Endothelial cell of umbilical vein (primary cell): ENCODE results near the gene GYPC. TPM values are rescaled to one million over a fixed set of nuclear protein-coding genes. Genes with fewer than 3 reads are reported as not detected.

Source experiments
- BruUV-seq: library from RNA; stranded (reverse); fragments of 400-500 nt; replicated peaks from 2 replicates; lab custom pipeline; 2021; lab: Mats Ljungman, UMichigan
- CTCF ChIA-PET: fragments of 300-600, 350-600 bp; sonication (Branson Sonifier 250); formaldehyde crosslinking; loops from one replicate; lab custom pipeline; 2021; ENCODE audit warnings: antibody characterized with exemption, inconsistent platforms; lab: Charles Lee
- POLR2A ChIA-PET: fragments of 300-600, 350-600 bp; sonication (Branson Sonifier 250); formaldehyde crosslinking; loops from one replicate; lab custom pipeline; 2021; ENCODE audit warnings: antibody characterized with exemption, inconsistent platforms; lab: Charles Lee
- DNase-seq: peaks from one replicate; pipeline ENCODE4 v3.0.0-alpha.2; 2011; ENCODE audit warnings: low read depth, low spot score
- FAIRE-seq: peaks from 2 replicates; lab custom pipeline; 2011; peaks lifted over from hg19 to GRCh38; lab: Jason Lieb, UNC
- H2AFZ ChIP-seq: 2 replicates; pipeline ENCODE4 v1.6.0; 2012; ENCODE audit warnings: low read depth, low read length, control low read depth, inconsistent platforms
- H3K27ac ChIP-seq: 2 replicates; pipeline ENCODE4 v1.5.1; 2011; ENCODE audit warnings: low read depth, mild to moderate bottlenecking, control low read depth, low read length, moderate library complexity; ENCODE audit not compliant: insufficient read depth
- H3K27me3 ChIP-seq, 2 experiments: 2 replicates each; pipeline versions ENCODE4 v1.6.0 to v1.6.1; 2011; ENCODE audit warnings: low read length in 2 of 2, mixed read lengths in 1 of 2; ENCODE audit not compliant: control insufficient read depth in 2 of 2, insufficient read depth in 2 of 2
- H3K36me3 ChIP-seq, 2 experiments: 2 replicates in 1 of 2; 3 replicates in 1 of 2; pipeline ENCODE4 v1.5.1; 2011; ENCODE audit warnings: low read length in 2 of 2, mild to moderate bottlenecking in 1 of 2, moderate library complexity in 1 of 2; ENCODE audit not compliant: control insufficient read depth in 2 of 2, insufficient read depth in 2 of 2; ENCODE audit errors: extremely low read depth in 1 of 2
- H3K4me1 ChIP-seq: 3 replicates; pipeline ENCODE4 v1.5.1; 2011; ENCODE audit warnings: mild to moderate bottlenecking, low read length; ENCODE audit not compliant: control insufficient read depth, insufficient read depth; ENCODE audit errors: extremely low read depth
- H3K4me2 ChIP-seq: 2 replicates; pipeline ENCODE4 v1.6.1; 2011; ENCODE audit warnings: low read length, control low read depth, mixed read lengths; ENCODE audit not compliant: insufficient read depth
- H3K4me3 ChIP-seq, 3 experiments: fragments of 200-600 bp in 1 of 3; sonication (generic), shearing (Covaris generic) in 1 of 3; replicated peaks in 1 of 3; 2 replicates each; pipeline ENCODE4 v1.5.1; 2011 to 2016; ENCODE audit warnings: control low read depth in 3 of 3, low read length in 3 of 3, mild to moderate bottlenecking in 2 of 3, inconsistent platforms in 1 of 3, low read depth in 1 of 3, moderate library complexity in 1 of 3; ENCODE audit not compliant: insufficient read depth in 1 of 3
- H3K79me2 ChIP-seq: 2 replicates; pipeline ENCODE4 v1.6.0; 2012; ENCODE audit warnings: low read length, inconsistent platforms; ENCODE audit not compliant: control insufficient read depth, insufficient read depth
- H3K9ac ChIP-seq: replicated peaks from 2 replicates; pipeline ENCODE3; 2011; ENCODE audit warnings: low read length, control low read depth; ENCODE audit not compliant: insufficient read depth; ENCODE audit errors: extremely low read depth
- H3K9me1 ChIP-seq: replicated peaks from 3 replicates; pipeline ENCODE4 v1.6.0; 2011; ENCODE audit warnings: mild to moderate bottlenecking, low read length; ENCODE audit not compliant: control insufficient read depth, insufficient read depth; ENCODE audit errors: extremely low read depth
- H3K9me3 ChIP-seq: replicated peaks from 2 replicates; pipeline ENCODE4 v1.5.1; 2012; ENCODE audit warnings: low read length, inconsistent platforms; ENCODE audit not compliant: control insufficient read depth, insufficient read depth
- H4K20me1 ChIP-seq: replicated peaks from 2 replicates; pipeline ENCODE3; 2011; ENCODE audit warnings: mild to moderate bottlenecking, low read length; ENCODE audit not compliant: control insufficient read depth, insufficient read depth; ENCODE audit errors: extremely low read depth
- CTCF ChIP-seq, 2 donors: IDR thresholded peaks; 1 replicate in 1 of 2; 2 replicates in 1 of 2; pipeline ENCODE4 v1.5.1; 2011; ENCODE audit warnings: low read length in 2 of 2, mild to moderate bottlenecking in 2 of 2, moderate library complexity in 2 of 2, control low read depth in 1 of 2, inconsistent platforms in 1 of 2, low read depth in 1 of 2; ENCODE audit not compliant: insufficient read depth in 1 of 2; ENCODE audit errors: extremely low read depth in 1 of 2
- EZH2 ChIP-seq: IDR thresholded peaks from 2 replicates; pipeline ENCODE4 v1.6.1; 2012; ENCODE audit warnings: borderline replicate concordance, low read depth, mild to moderate bottlenecking, moderate library complexity, low read length, inconsistent platforms; ENCODE audit not compliant: severe bottlenecking
- FOS ChIP-seq: IDR thresholded peaks from 2 replicates; pipeline ENCODE4 v1.6.1; 2011; ENCODE audit warnings: mild to moderate bottlenecking, low read length, moderate library complexity, borderline replicate concordance; ENCODE audit not compliant: insufficient read depth
- GATA2 ChIP-seq: IDR thresholded peaks from 2 replicates; pipeline ENCODE4 v1.7.0; 2011; ENCODE audit warnings: low read depth, mild to moderate bottlenecking, moderate library complexity, mixed read lengths, low read length; ENCODE audit not compliant: insufficient read length, insufficient read depth
- JUN ChIP-seq: IDR thresholded peaks from 2 replicates; pipeline ENCODE4 v1.6.1; 2011; ENCODE audit warnings: borderline replicate concordance, low read depth; ENCODE audit not compliant: insufficient read length, insufficient read depth
- MAX ChIP-seq: IDR thresholded peaks from 2 replicates; pipeline ENCODE4 v1.6.1; 2011; ENCODE audit not compliant: insufficient read depth, insufficient read length
- MYC ChIP-seq: IDR thresholded peaks from one replicate; pipeline ENCODE4 v1.6.1; 2011; ENCODE audit warnings: mild to moderate bottlenecking, low read depth, low read length
- POLR2A ChIP-seq: IDR thresholded peaks from 2 replicates; pipeline ENCODE4 v1.6.1; 2012; ENCODE audit warnings: low read depth, mild to moderate bottlenecking, control low read depth, low read length
- POLR2AphosphoS5 ChIP-seq: IDR thresholded peaks from 2 replicates; pipeline ENCODE4 v1.6.1; 2012; ENCODE audit warnings: low read depth, mild to moderate bottlenecking, control low read depth, low read length, moderate library complexity; ENCODE audit not compliant: insufficient read depth
- dilution Hi-C: fragments of 300-500 bp; cut with MboI; formaldehyde crosslinking; loops from one replicate; pipeline ENCODE4 v1.15.0; 2019; ENCODE audit warnings: low sequenced_read_pairs; ENCODE audit not compliant: extremely low pct_ligation_motif_present
- intact Hi-C: fragments of 100-400 bp; cut with micrococcal nuclease; formaldehyde crosslinking; loops from one replicate; pipeline ENCODE4 v1.10.0; 2022
- polyA plus RNA-seq, 4 experiments: library from polyadenylated mRNA; depleted of rRNA in 3 of 4; stranded (reverse) in 3 of 4; unstranded in 1 of 4; fragments of >200 nt; gene quantifications; 2 replicates each; pipeline versions ENCODE4 v1.2.1 to v1.2.3, GENCODE V29; 2011 to 2012; ENCODE audit warnings: missing spikeins in 1 of 4
- total RNA-seq: library from RNA; stranded (reverse); gene quantifications from 2 replicates; pipeline ENCODE4 v1.2.3, GENCODE V29; 2021

The GYPC gene
- total and polyA plus RNA-seq, 2 donors (not counting 3 experiments of a cell fraction or from before 2014, with no cell fraction given) = 3.5 to 13.3 TPM

GRCh38 chr2:126699716-126700581, 44.0 kb downstream of the GYPC start:
- POLR2A ChIA-PET = no interaction called here
- CTCF ChIA-PET = no interaction called here
- intact Hi-C loops = no loop called here
- H3K4me2 ChIP-seq = no peak overlapping the region
- FAIRE-seq = no peak
- no peak for DNase-seq
- no TSS peak for BruUV-seq
- no peak for TF ChIP-seq POLR2AphosphoS5
- no peak for TF ChIP-seq MYC
- no peak for TF ChIP-seq MAX
- TF ChIP-seq JUN = no peak
- TF ChIP-seq POLR2A = no peak
- no peak for TF ChIP-seq EZH2
- no peak for TF ChIP-seq FOS
- TF ChIP-seq GATA2 = no peak
- TF ChIP-seq CTCF (IDR thresholded peaks at IDR 0.05; ENCODE audit: extremely low read depth in 1 of 2, insufficient read depth in 1 of 2, low read depth in 1 of 2, low read length in 2 of 2) = no peak
- no peaks in the 10 kb centered on the region for H3K36me3 ChIP-seq
- no peaks in the 10 kb centered on the region for H3K9me1 ChIP-seq
- no peak overlapping the region for H2AFZ ChIP-seq
- H3K4me1 ChIP-seq = no peaks in the 10 kb centered on the region
- H3K79me2 ChIP-seq = no peaks in the 10 kb centered on the region
- no peaks in the 10 kb centered on the region for H4K20me1 ChIP-seq
- no peak overlapping the region for H3K9ac ChIP-seq
- no peak overlapping the region for H3K4me3 ChIP-seq
- no peak overlapping the region for H3K27ac ChIP-seq
- no peaks in the 10 kb centered on the region for H3K9me3 ChIP-seq
- H3K27me3 ChIP-seq = no peaks in the 10 kb centered on the region
- dilution Hi-C loops = no loop called here
